ENCODE data around the gene ARMC6. TPM values are rescaled to one million over a fixed set of nuclear protein-coding genes. Genes with fewer than 3 reads are reported as not detected.
A peak's percentile ranks its signal among the peaks of the same experiment; 100 is the strongest.

ARMC6 gene
- total RNA-seq, 1 donor from 2014 or later, result 15.0 TPM

- TF ChIP-seq CTCF (IDR thresholded peaks at IDR 0.05; ENCODE audit: borderline replicate concordance), result no peak
These were observed 4.9 kb upstream of the ARMC6 start for GRCh38 chr19:19028526-19028925.

GRCh38 chr19:19031891-19032290 is 1.5 kb upstream of the ARMC6 start:
- Histone ChIP-seq H3K36me3 (peaks cover 41% of the 10 kb centered on the region), H3K27me3 (ENCODE audit: low read depth) (no peaks in the 10 kb centered on the region), H3K27ac (replicated peaks) (peak overlapping the region; percentile 100), H3K4me3 (peak overlapping the region; percentile 97), H3K9me3 (replicated peaks) (no peaks in the 10 kb centered on the region), H3K4me1 (peaks cover 41% of the 10 kb centered on the region)
- TF ChIP-seq CTCF (IDR thresholded peaks at IDR 0.05; ENCODE audit: borderline replicate concordance), result no peak
- intact Hi-C loops (cut with micrococcal nuclease), result no loop called here
- no peak for DNase-seq

More at GRCh38 chr19:19028526-19028925, 4.9 kb upstream of the ARMC6 start:
- Histone ChIP-seq H3K27me3 (ENCODE audit: low read depth) (no peaks in the 10 kb centered on the region), H3K27ac (replicated peaks) (no peak overlapping the region), H3K36me3 (peaks cover 73% of the 10 kb centered on the region), H3K4me1 (peaks cover 21% of the 10 kb centered on the region), H3K9me3 (replicated peaks) (no peaks in the 10 kb centered on the region), H3K4me3 (no peak overlapping the region)
- no peak for DNase-seq
- intact Hi-C loops (cut with micrococcal nuclease), result no loop called here

GRCh38 chr19:19032420-19033175 is 805 bp upstream of the ARMC6 start:
- TF ChIP-seq CTCF (IDR thresholded peaks at IDR 0.05; ENCODE audit: borderline replicate concordance), result no peak
- Histone ChIP-seq H3K36me3 (peaks cover 36% of the 10 kb centered on the region), H3K27ac (replicated peaks) (peak overlapping the region; percentile 100), H3K4me1 (peaks cover 41% of the 10 kb centered on the region), H3K27me3 (ENCODE audit: low read depth) (no peaks in the 10 kb centered on the region), H3K9me3 (replicated peaks) (no peaks in the 10 kb centered on the region), H3K4me3 (peak overlapping the region; percentile 97)
- peak; percentile 90 for DNase-seq
- intact Hi-C loops (cut with micrococcal nuclease), result no loop called here

- intact Hi-C loops (cut with micrococcal nuclease), result no loop called here
These were observed 302 bp upstream of the ARMC6 start for GRCh38 chr19:19033176-19033425.

GRCh38 chr19:19034204-19034624 is 811 bp downstream of the ARMC6 start:
- H3K4me1 ChIP-seq, result peaks cover 41% of the 10 kb centered on the region
- no peak for TF ChIP-seq CTCF (IDR thresholded peaks at IDR 0.05; ENCODE audit: borderline replicate concordance)
- no peaks in the 10 kb centered on the region for H3K27me3 ChIP-seq (ENCODE audit: low read depth)
- peak overlapping the region; percentile 100 for H3K27ac ChIP-seq (replicated peaks)
- intact Hi-C loops (cut with micrococcal nuclease), result no loop called here
- peaks cover 33% of the 10 kb centered on the region for H3K36me3 ChIP-seq
- DNase-seq, result no peak
- H3K9me3 ChIP-seq (replicated peaks), result no peaks in the 10 kb centered on the region
- H3K4me3 ChIP-seq, result peak overlapping the region; percentile 97

More at GRCh38 chr19:19033176-19033425, 302 bp upstream of the ARMC6 start:
- peak overlapping the region; percentile 100 for H3K27ac ChIP-seq (replicated peaks)
- peak overlapping the region; percentile 97 for H3K4me3 ChIP-seq
- TF ChIP-seq CTCF (IDR thresholded peaks at IDR 0.05; ENCODE audit: borderline replicate concordance), result no peak
- no peaks in the 10 kb centered on the region for H3K9me3 ChIP-seq (replicated peaks)
- H3K4me1 ChIP-seq, result peaks cover 41% of the 10 kb centered on the region
- H3K36me3 ChIP-seq, result peaks cover 36% of the 10 kb centered on the region
- no peak for DNase-seq
- no peaks in the 10 kb centered on the region for H3K27me3 ChIP-seq (ENCODE audit: low read depth)

All from left ventricle myocardium inferior (tissue), 1 donor.